Caco-2 (cell line): ENCODE data around the gene SLC16A12. TPM values are rescaled to one million over a fixed set of nuclear protein-coding genes. Genes with fewer than 3 reads are reported as not detected.
A peak's percentile ranks its signal among the peaks of the same experiment; 100 is the strongest.

Source experiments
- BruUV-seq: library from RNA; stranded (reverse); fragments of 400-500 nt; replicated peaks from 2 replicates; lab custom pipeline; 2021; lab: Mats Ljungman, UMichigan
- CTCF ChIA-PET: fragments of 300-600 bp; sonication (Branson Sonifier 250); formaldehyde crosslinking; loops from one replicate; lab custom pipeline; 2022; ENCODE audit warnings: antibody characterized with exemption; lab: Charles Lee
- POLR2A ChIA-PET: fragments of 300-600 bp; sonication (Branson Sonifier 250); formaldehyde crosslinking; loops from one replicate; lab custom pipeline; 2022; ENCODE audit warnings: antibody characterized with exemption; lab: Charles Lee
- DNase-seq, 2 experiments: peaks; one replicate each; pipeline versions ENCODE4 v3.0.0 to v3.0.0-alpha.2; 2020 to 2022
- H3K27me3 ChIP-seq: replicated peaks from 2 replicates; pipeline ENCODE4 v1.6.0; 2011; ENCODE audit warnings: low read length; ENCODE audit not compliant: control insufficient read depth, insufficient read depth
- H3K36me3 ChIP-seq: 2 replicates; pipeline ENCODE4 v1.5.1; 2011; ENCODE audit warnings: low read length; ENCODE audit not compliant: control insufficient read depth, insufficient read depth
- H3K4me1 ChIP-seq: fragments of 250-450 bp; sonication (Bioruptor Pico); 2 replicates; pipeline ENCODE4 v1.5.1; 2020; ENCODE audit warnings: mild to moderate bottlenecking
- H3K4me3 ChIP-seq: 2 replicates; pipeline ENCODE4 v1.5.1; 2011; ENCODE audit warnings: low read depth, mild to moderate bottlenecking, control low read depth, low read length
- H3K9me3 ChIP-seq: fragments of 250-450 bp; sonication (Bioruptor Pico); 2 replicates; pipeline ENCODE4 v1.5.1; 2020; ENCODE audit warnings: mild to moderate bottlenecking, moderate library complexity
- H3K27ac Mint-ChIP-seq: one replicate; pipeline ENCODE4 v1.8.0; 2022; ENCODE audit warnings: mixed read lengths; ENCODE audit not compliant: unreplicated experiment
- H3K27me3 Mint-ChIP-seq: one replicate; pipeline ENCODE4 v1.8.0; 2022; ENCODE audit warnings: mixed read lengths; ENCODE audit not compliant: insufficient read depth, unreplicated experiment
- H3K36me3 Mint-ChIP-seq: one replicate; pipeline ENCODE4 v1.8.0; 2022; ENCODE audit warnings: mild to moderate bottlenecking, mixed read lengths; ENCODE audit not compliant: insufficient read depth, unreplicated experiment
- H3K4me1 Mint-ChIP-seq: one replicate; pipeline ENCODE4 v1.8.0; 2022; ENCODE audit warnings: low read depth, mixed read lengths; ENCODE audit not compliant: unreplicated experiment
- H3K4me3 Mint-ChIP-seq: one replicate; pipeline ENCODE4 v1.8.0; 2022; ENCODE audit warnings: mild to moderate bottlenecking, moderate library complexity, mixed read lengths; ENCODE audit not compliant: unreplicated experiment
- H3K9me3 Mint-ChIP-seq: one replicate; pipeline ENCODE4 v1.8.0; 2022; ENCODE audit warnings: mixed read lengths; ENCODE audit not compliant: unreplicated experiment
- CTCF ChIP-seq, 2 experiments: fragments of 200-600 bp in 1 of 2; IDR thresholded peaks; 1 replicate in 1 of 2; 2 replicates in 1 of 2; pipeline versions ENCODE4 v1.5.1 to v1.8.0; 2011 to 2022; ENCODE audit warnings: antibody characterized with exemption in 1 of 2, control low read depth in 1 of 2, inconsistent platforms in 1 of 2, low read depth in 1 of 2, low read length in 1 of 2, mild to moderate bottlenecking in 1 of 2, moderate library complexity in 1 of 2; ENCODE audit not compliant: insufficient read depth in 1 of 2, severe bottlenecking in 1 of 2, unreplicated experiment in 1 of 2
- intact Hi-C: fragments of 100-400 bp; cut with micrococcal nuclease; formaldehyde crosslinking; loops from one replicate; pipeline ENCODE4 v1.10.0; 2022; ENCODE audit not compliant: unreplicated experiment
- total RNA-seq: library from RNA; stranded (reverse); gene quantifications from 2 replicates; pipeline ENCODE4 v1.2.3, GENCODE V29; 2022

SLC16A12 gene
- total RNA-seq, 1 experiment from 2014 or later = not detected

- Mint-ChIP-seq H3K9me3 (no peaks in the 10 kb centered on the region), H3K4me1 (peaks cover 8% of the 10 kb centered on the region), H3K27ac (no peak overlapping the region), H3K36me3 (no peaks in the 10 kb centered on the region), H3K4me3 (no peak overlapping the region), H3K27me3 (peaks cover 3% of the 10 kb centered on the region)
- intact Hi-C loops = loop anchor here (10.0 kb wide), 1 partner anchor 269 kb away; no protein-coding TSS in a partner anchor
- Histone ChIP-seq H3K36me3 (no peaks in the 10 kb centered on the region), H3K27me3 (no peaks in the 10 kb centered on the region), H3K9me3 (no peaks in the 10 kb centered on the region), H3K4me3 (no peak overlapping the region), H3K4me1 (peaks cover 5% of the 10 kb centered on the region; the same call in 1 of the 2 replicates)
- BruUV-seq = no TSS peak
- CTCF ChIA-PET = interaction anchor here (0.8 to 1.1 kb wide), 2 partner anchors 96 to 97 kb away, joined by 3 to 5 read pairs; no protein-coding TSS in a partner anchor
- TF ChIP-seq CTCF (IDR thresholded peaks at IDR 0.05; ENCODE audit: insufficient read depth in 1 of 2, low read depth in 1 of 2, low read length in 1 of 2, severe bottlenecking in 1 of 2, unreplicated experiment in 1 of 2) = no peak
- POLR2A ChIA-PET = no interaction called here
- DNase-seq = no peak
Measured at GRCh38 chr10:89563311-89563710, 27.9 kb upstream of the SLC16A12 start.

GRCh38 chr10:89556600-89556999 lies 21.2 kb upstream of the SLC16A12 start:
- no peak for DNase-seq
- Mint-ChIP-seq H3K4me1 (peaks cover 15% of the 10 kb centered on the region), H3K4me3 (no peak overlapping the region), H3K36me3 (no peaks in the 10 kb centered on the region), H3K27me3 (no peaks in the 10 kb centered on the region), H3K27ac (no peak overlapping the region), H3K9me3 (no peaks in the 10 kb centered on the region)
- H3K4me3 ChIP-seq = no peak overlapping the region
- H3K36me3 ChIP-seq = no peaks in the 10 kb centered on the region
- CTCF ChIA-PET = no interaction called here
- H3K27me3 ChIP-seq = no peaks in the 10 kb centered on the region
- BruUV-seq = no TSS peak
- no peak for TF ChIP-seq CTCF (IDR thresholded peaks at IDR 0.05; ENCODE audit: insufficient read depth in 1 of 2, low read depth in 1 of 2, low read length in 1 of 2, severe bottlenecking in 1 of 2, unreplicated experiment in 1 of 2)
- peaks cover 12% of the 10 kb centered on the region for H3K4me1 ChIP-seq
- POLR2A ChIA-PET = no interaction called here
- intact Hi-C loops = no loop called here
- 0 out of 2 replicates have a peak, but pooled peaks cover 4% of the 10 kb centered on the region for H3K9me3 ChIP-seq

- peak in 1 of 2 experiments; percentile 13 for DNase-seq
- CTCF ChIA-PET = no interaction called here
- intact Hi-C loops = loop anchor here (2.0 kb wide), 1 partner anchor 129 kb away; no protein-coding TSS in a partner anchor
- Mint-ChIP-seq H3K4me1 (peaks cover 15% of the 10 kb centered on the region), H3K4me3 (no peak overlapping the region), H3K27ac (no peak overlapping the region), H3K27me3 (no peaks in the 10 kb centered on the region), H3K36me3 (no peaks in the 10 kb centered on the region), H3K9me3 (no peaks in the 10 kb centered on the region)
- peaks cover 12% of the 10 kb centered on the region for H3K4me1 ChIP-seq
- H3K9me3 ChIP-seq = 0 out of 2 replicates have a peak, but pooled peaks cover 4% of the 10 kb centered on the region
- H3K36me3 ChIP-seq = no peaks in the 10 kb centered on the region
- H3K4me3 ChIP-seq = no peak overlapping the region
- BruUV-seq = no TSS peak
- no peaks in the 10 kb centered on the region for H3K27me3 ChIP-seq
- POLR2A ChIA-PET = no interaction called here
- no peak for TF ChIP-seq CTCF (IDR thresholded peaks at IDR 0.05; ENCODE audit: insufficient read depth in 1 of 2, low read depth in 1 of 2, low read length in 1 of 2, severe bottlenecking in 1 of 2, unreplicated experiment in 1 of 2)
Measured at GRCh38 chr10:89555688-89556445, 20.5 kb upstream of the SLC16A12 start.
